ENCODE results near the gene QRICH1.

- TF ChIP-seq CTCF (IDR thresholded peaks at IDR 0.05) (no peak), POLR2A (IDR thresholded peaks at IDR 0.05) (no peak)
Measured at GRCh38 chr3:48996640-48997039, 97.2 kb downstream of the QRICH1 start.

Data from uterus (tissue), 2 donors.